Progenitor cell of endocrine pancreas (in vitro differentiated cells): ENCODE data around the gene GPLD1. TPM values are rescaled to one million over a fixed set of nuclear protein-coding genes. Genes with fewer than 3 reads are reported as not detected.

Experiments
- DNase-seq: peaks from one replicate; pipeline ENCODE4 v3.0.0; 2021; ENCODE audit warnings: low spot score; ENCODE audit not compliant: unreplicated experiment
- H3K27ac Mint-ChIP-seq: 2 replicates; pipeline ENCODE4 v1.8.0; 2021; ENCODE audit warnings: mild to moderate bottlenecking, moderate library complexity, mixed read lengths
- H3K27me3 Mint-ChIP-seq: 2 replicates; pipeline ENCODE4 v1.8.0; 2021; ENCODE audit warnings: mixed read lengths
- H3K36me3 Mint-ChIP-seq: 2 replicates; pipeline ENCODE4 v1.8.0; 2022; ENCODE audit warnings: mixed read lengths; ENCODE audit not compliant: insufficient read depth
- H3K4me1 Mint-ChIP-seq: 2 replicates; pipeline ENCODE4 v1.8.0; 2021; ENCODE audit warnings: low read depth, mixed read lengths
- H3K4me3 Mint-ChIP-seq: 2 replicates; pipeline ENCODE4 v1.8.0; 2021; ENCODE audit warnings: low read depth, mild to moderate bottlenecking, moderate library complexity, mixed read lengths
- H3K9me3 Mint-ChIP-seq: 2 replicates; pipeline ENCODE4 v1.8.0; 2021; ENCODE audit warnings: low read depth, mixed read lengths
- CTCF ChIP-seq: fragments of 200-600 bp; sonication (generic); IDR thresholded peaks from one replicate; pipeline ENCODE4 v1.5.0; 2021; ENCODE audit warnings: antibody characterized with exemption, mild to moderate bottlenecking; ENCODE audit not compliant: unreplicated experiment
- total RNA-seq: library from RNA; stranded (reverse); gene quantifications from 2 replicates; pipeline ENCODE4 v1.2.1, GENCODE V29; 2021

The GPLD1 gene
- total RNA-seq, 1 donor from 2014 or later = 6.6 TPM

DNA sequence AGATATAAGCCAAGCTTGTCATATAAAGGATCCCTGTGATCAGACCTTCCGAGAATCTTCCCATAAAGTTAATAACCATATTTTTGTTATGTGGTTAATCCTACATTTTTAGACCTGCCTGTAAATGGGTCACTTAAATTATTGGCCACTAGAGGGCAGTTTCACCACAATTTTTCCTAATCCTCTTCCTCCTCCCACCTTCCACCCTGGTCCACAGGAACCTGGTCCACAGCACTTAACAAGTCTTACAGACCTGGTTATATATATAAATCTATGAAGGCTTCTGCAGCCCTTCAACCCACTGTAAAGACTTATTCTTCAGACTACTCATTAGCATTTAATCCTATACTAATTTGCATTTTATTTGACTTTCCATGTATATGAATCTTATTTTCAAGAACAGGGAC is 58.3 kb downstream of the GPLD1 start:
- no peak overlapping the region for H3K4me3 Mint-ChIP-seq
- TF ChIP-seq CTCF = peak; percentile 66
- H3K36me3 Mint-ChIP-seq = peaks cover 8% of the 10 kb centered on the region
- no peaks in the 10 kb centered on the region for H3K4me1 Mint-ChIP-seq
- DNase-seq = no peak
- H3K27me3 Mint-ChIP-seq = no peaks in the 10 kb centered on the region
- no peaks in the 10 kb centered on the region for H3K9me3 Mint-ChIP-seq
- H3K27ac Mint-ChIP-seq = no peak overlapping the region

DNA sequence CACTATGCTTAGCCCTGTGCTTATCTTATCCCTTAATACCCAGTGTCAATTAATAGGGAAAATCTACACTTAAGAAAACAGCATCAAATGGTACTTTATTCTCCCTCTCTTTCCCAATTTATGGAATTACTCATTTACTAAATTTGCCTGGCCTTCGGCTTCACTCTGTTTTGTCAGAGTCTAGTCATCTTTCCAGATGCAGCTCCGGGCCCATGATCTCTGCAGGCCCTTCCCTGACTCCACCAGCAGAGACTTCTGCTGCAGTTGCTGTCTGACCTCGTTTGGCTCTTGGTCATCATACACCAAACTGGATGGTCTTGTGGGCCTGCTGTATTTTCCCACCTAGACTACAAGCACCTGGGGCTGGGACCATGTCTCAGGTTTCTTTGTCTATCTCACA is 59.3 kb downstream of the GPLD1 start:
- Mint-ChIP-seq H3K36me3 (peaks cover 8% of the 10 kb centered on the region), H3K4me3 (no peak overlapping the region), H3K4me1 (no peaks in the 10 kb centered on the region), H3K9me3 (no peaks in the 10 kb centered on the region), H3K27me3 (no peaks in the 10 kb centered on the region), H3K27ac (no peak overlapping the region)
- no peak for DNase-seq
- TF ChIP-seq CTCF = no peak

DNA sequence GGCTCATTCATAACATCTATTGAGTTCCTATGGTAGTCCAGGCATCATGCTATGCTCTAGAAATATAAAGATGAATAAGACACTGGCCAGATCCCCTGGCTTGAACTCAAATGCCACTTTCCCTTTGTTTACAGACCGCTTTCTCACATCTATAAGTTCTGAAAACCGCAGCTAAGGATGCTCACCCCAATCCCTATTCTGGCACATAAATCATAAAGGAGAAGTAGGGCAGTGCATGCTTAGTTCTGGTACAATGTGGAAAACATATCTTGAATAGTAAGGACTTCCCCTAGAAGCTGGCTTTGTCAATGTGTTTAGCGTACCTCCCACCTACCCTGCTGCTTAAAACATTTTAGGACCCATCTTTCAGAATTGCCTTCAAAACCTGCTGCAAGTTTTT is 60.2 kb downstream of the GPLD1 start:
- H3K4me3 Mint-ChIP-seq = no peak overlapping the region
- DNase-seq = no peak
- peak overlapping the region; percentile 29 for H3K27ac Mint-ChIP-seq

DNA sequence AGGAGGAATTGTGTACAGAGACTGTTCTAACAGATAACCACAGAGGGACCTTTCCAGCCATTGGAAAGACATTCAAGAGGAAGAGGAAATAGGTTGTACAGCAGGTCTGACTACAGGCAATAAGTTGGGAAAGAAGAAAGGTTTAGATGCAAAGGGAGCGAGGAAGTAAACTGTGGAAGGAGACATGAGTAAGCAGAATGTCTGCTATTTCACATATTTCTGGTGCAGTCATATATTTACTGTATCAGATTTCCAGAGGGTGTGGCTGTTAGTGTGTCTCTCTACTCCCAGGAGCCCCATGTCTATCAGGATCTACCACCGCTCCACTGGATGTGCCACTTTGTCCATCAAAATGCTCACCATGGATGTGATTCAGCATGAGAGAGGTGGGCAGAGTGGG is 60.8 kb downstream of the GPLD1 start:
- Mint-ChIP-seq H3K36me3 (peaks cover 16% of the 10 kb centered on the region), H3K27me3 (no peaks in the 10 kb centered on the region), H3K4me1 (peaks cover 5% of the 10 kb centered on the region), H3K9me3 (no peaks in the 10 kb centered on the region), H3K4me3 (no peak overlapping the region), H3K27ac (peak overlapping the region; percentile 25)
- no peak for DNase-seq
- no peak for TF ChIP-seq CTCF

More for the DNA sequence above, 60.2 kb downstream of the GPLD1 start:
- no peak for TF ChIP-seq CTCF
- no peaks in the 10 kb centered on the region for H3K9me3 Mint-ChIP-seq
- peaks cover 4% of the 10 kb centered on the region for H3K4me1 Mint-ChIP-seq
- no peaks in the 10 kb centered on the region for H3K27me3 Mint-ChIP-seq
- peaks cover 15% of the 10 kb centered on the region for H3K36me3 Mint-ChIP-seq

- H3K36me3 Mint-ChIP-seq = peaks cover 20% of the 10 kb centered on the region
- H3K4me3 Mint-ChIP-seq = no peak overlapping the region
- peaks cover 7% of the 10 kb centered on the region for H3K4me1 Mint-ChIP-seq
- no peak for TF ChIP-seq CTCF
- H3K9me3 Mint-ChIP-seq = no peaks in the 10 kb centered on the region
- H3K27ac Mint-ChIP-seq = no peak overlapping the region
- DNase-seq = no peak
- H3K27me3 Mint-ChIP-seq = no peaks in the 10 kb centered on the region
Measured at GRCh38 chr6:24426729-24427446, 62.5 kb downstream of the GPLD1 start.
